Brain pericyte (primary cell): ENCODE measurements around the gene ALK.
"Not testable (repeated sequence)": the region's sequence is repeated elsewhere in the genome, so short reads cannot be mapped to it uniquely, and the experiment has no call there.

Experiments used
- DNase-seq: peaks from one replicate; pipeline ENCODE4 v3.0.0-alpha.2; 2012; ENCODE audit warnings: low read depth, low spot score

The ALK gene

DNA sequence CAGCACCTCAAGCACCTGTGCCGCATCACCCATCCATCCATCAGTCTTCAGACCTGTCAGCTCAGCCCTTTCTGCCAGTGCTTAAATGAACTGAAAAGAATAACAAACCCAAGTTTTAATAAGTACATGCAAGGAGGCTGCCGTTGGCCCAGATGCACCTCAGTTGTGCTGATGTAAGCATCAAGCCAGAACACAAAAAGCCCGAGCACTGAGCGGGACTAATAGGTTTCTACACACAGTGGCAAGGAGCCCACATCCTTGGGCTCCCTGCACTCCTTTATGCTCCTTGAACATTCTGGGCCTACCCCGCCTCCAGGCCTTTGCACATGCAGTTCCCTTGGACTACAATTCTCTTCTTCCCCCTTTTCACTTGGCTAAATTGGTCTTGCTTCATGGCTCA lies 165.6 kb downstream of the ALK start:
- DNase-seq: no peak

GRCh38 chr2:29755233-29755632 lies 166.2 kb downstream of the ALK start:
- no peak for DNase-seq

- peak; percentile 56 for DNase-seq
Observed at GRCh38 chr2:29753671-29754444, 167.5 kb downstream of the ALK start.

GRCh38 chr2:29751390-29751789 lies 170.0 kb downstream of the ALK start:
- no peak for DNase-seq

DNA sequence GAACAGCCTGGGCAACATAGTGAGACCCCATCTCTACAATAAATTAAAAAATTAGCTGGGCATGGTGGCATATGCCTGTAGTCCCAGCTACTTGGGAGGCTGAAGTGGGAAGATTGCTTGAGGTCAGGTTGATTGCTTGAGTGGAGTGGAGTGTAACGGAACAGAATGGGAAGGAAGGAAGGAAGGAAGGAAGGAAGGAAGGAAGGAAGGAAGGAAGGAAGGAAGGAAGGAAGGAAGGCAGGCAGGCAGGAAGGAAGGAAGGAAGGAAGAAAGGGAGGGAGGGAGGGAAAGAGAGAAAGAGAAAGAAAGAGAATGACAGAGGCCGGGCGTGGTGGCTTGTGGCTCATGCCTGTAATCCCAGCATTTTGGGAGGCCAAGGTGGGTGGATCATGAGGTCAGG lies 170.9 kb downstream of the ALK start:
- not testable (repeated sequence) for DNase-seq

GRCh38 chr2:29749843-29750242 lies 171.5 kb downstream of the ALK start:
- no peak for DNase-seq

DNA sequence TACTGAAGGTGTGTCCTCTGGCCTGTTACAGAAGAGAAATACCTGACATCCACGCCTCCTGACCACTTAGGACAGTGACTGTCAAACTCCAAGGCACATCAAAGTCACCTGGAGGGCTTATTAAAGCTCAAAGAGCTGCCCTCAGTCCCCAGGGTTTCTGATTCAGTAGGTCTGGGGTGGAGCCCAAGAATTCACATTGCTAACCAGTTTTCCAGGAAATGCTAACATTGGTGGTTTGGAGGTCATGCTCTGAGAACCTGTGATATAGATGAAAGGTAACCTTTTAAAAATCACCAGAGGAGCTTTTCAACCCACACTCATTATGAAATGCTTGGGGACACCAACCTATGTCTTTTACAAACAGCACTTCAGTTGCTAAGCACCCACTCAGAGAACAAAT lies 172.3 kb downstream of the ALK start:
- DNase-seq: no peak

GRCh38 chr2:29747786-29748470 lies 173.5 kb downstream of the ALK start:
- no peak for DNase-seq

DNA sequence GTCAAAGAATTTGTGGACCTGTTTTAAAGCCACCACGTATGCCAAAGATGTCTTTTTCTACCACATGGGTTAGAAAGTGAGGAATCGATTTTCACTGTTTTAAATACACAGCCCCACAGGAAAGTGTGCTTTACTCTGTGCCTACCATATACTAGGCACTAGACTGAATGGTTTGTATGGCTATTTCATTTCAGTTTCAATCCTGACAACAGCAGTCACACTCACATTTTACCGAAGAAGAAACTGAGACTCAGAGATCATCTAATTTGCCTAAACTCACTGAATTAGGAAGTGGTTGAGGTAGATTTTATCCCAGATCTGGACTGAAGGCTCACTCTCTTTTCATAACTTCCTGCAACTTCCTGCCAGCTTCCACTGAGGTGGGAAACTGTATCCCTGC lies 176.4 kb downstream of the ALK start:
- DNase-seq: no peak

DNA sequence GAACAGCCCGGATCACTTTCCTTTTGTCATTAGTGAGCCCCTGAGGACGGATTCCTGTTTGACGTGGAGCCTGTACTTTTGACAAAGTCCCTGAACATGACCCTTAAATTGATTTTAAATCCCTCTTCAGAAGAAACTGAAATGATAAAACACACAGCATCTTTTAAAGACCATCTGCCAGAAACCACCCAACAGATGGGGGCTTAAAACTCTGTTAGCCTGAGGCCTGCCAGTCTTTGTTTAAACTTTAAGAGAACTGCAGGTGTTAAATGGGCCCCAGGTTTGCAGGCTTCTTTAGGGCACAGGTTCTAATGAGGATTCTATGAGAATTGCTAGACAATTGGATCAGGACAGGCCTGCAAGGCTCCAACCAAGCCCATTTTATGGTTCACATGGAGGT lies 177.9 kb downstream of the ALK start:
- DNase-seq: no peak

- DNase-seq: no peak
Observed at GRCh38 chr2:29742656-29743055, 178.7 kb downstream of the ALK start.

- no peak for DNase-seq
Observed at GRCh38 chr2:29741132-29741531, 180.3 kb downstream of the ALK start.

- DNase-seq: no peak
Observed at GRCh38 chr2:29733965-29734364, 187.4 kb downstream of the ALK start.

DNA sequence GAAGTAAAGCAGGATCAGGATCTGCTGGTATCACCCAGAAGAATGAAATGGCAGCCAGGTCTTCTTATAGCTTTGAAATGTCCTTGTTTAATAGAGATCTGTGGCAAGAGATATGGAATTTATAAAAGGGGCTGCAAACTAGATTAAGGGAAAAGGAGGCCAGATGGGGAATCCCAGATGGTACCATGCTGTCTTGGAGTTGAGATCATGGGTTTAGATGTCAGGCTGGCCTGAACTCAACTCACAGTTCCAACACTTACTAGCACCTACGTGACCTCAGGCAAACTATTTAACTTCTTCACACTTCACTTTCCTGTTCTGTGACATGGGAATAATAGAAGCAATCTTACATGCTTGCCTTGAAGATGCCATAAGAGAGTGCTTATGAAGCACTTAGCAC lies 188.2 kb downstream of the ALK start:
- no peak for DNase-seq

DNA sequence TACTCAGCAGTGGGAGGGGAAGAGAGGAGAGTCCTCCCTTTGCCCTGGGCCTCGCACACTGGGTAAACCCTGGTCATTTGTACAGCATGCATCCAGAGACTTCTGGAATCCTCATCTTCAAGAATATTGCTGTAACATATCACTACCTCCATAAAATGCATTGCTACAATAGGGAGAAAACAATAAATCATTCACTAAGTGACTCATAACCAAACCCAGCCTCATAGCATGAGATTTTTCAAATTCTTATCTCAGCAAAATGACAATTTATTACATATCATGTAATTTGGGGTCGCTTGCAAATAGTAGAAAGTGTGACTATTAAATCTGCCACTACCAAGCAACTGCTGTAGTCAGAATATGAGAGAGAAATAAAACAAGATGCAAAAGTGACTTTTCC lies 189.4 kb downstream of the ALK start:
- DNase-seq: no peak

GRCh38 chr2:29729932-29730331 lies 191.5 kb downstream of the ALK start:
- no peak for DNase-seq

DNA sequence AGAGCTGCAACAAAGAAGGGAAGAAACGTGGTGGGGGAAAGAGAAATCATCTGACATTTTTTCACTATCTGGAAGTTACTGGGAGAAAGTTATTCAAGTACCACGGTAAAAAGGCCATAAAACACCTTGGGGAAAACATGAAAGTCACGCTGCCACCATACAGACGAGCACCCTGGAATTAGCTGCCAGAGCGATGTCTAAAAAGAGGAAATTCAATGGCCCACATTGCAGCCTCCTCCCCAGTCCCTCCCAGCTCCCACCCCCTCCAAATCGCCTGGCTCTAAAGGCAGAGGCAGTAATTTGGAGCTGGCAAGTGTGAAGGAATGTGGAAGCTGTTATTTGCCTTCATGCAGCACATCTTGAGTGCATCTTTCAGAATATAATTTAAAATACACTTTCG lies 192.0 kb downstream of the ALK start:
- no peak for DNase-seq

DNA sequence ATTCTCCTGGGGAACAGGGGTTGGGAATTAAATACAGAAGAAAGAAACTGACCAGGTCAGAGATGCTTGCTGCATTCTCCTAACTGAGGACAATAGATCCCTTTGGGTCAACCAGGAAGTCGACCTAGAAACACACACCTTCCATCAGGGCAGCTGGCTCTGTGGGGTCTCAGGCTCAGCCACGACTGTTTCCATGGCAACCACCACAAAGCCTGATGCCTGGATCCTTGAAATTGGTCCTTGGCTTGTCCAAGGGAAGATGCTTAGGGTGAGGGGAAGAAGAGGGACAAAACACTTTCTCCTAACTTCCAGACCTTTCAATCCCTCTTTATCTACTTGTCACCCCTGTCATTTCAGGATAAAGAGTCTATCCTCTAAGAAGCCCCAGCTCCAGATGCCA lies 194.4 kb downstream of the ALK start:
- no peak for DNase-seq

- no peak for DNase-seq
Observed at GRCh38 chr2:29725610-29726009, 195.8 kb downstream of the ALK start.

DNA sequence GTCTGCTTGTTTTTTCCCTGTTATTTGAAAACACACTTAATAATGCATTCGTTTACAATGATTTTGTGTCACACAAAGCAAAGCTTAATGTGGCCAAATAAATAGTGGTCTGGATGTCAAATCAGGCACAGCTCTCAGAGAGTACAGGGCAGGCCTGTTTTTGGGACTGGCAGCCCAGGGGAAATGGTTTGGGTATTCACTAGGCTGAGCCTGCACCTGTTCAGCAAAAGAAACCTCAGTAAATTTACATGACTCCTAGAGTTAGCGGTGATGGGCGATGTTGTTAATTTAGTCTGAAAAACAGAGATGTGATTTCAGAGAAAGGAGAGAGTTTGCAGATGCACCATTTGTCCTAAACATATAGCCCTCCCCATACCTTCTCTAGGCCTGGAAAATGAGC lies 197.1 kb downstream of the ALK start:
- no peak for DNase-seq

DNA sequence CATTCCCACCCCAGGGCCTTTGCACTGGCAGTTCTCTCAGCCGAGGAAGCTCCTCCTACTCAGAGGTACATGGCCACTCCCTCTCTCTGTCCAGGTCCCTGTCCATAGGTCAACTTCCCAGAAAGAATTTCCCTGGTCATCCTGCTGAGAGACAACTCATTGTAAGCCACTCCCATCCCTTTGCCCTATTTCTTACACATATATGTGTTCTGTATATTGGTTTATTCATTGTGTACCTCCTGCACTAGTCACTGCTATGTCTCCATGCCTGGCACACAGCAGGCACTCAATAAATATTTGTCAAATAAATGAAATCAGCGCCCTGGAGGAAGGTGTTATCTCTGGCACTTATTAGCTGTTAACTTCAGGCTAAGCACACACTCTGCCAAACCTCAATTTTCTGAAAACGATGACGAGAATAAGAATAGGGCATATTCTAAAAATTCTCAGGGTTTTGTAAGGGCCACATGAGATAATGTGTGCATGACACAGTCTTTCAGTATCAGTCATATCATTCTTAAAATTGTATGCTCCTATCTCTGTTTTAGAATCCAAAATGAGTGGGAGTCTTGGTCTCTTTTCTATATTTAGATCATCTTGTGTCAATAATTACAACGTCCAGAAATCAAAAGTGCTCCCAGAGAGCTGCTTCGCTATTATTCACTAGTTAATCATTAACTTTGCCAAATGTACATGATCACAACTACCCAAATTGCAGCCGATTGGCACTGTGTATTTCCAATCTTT lies 198.0 kb downstream of the ALK start:
- no peak for DNase-seq

DNA sequence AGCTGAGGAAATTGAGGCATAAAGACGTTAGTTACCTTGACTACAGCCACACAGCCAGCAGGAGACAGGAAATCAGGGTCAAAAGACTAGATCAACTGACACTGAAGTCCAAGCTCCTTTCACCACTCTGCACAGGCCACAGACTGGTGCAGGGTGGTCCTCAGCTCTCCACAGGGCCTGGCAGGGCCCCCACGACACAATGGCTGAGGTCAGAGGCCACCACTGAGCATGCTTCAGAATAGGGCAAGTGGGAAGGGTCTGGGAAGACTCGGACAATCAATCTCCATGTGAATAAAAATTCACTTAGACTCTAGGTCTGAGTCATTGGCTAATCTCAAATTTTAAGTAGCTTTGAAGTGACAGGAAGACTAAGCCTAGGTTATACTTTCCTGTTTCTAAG lies 201.7 kb downstream of the ALK start:
- DNase-seq: no peak
